Thyroid gland (tissue), 4 donors: ENCODE measurements around the gene DOCK10. TPM values are rescaled to one million over a fixed set of nuclear protein-coding genes. Genes with fewer than 3 reads are reported as not detected.

Source experiments
- DNase-seq, 2 donors: peaks; one replicate each; pipeline ENCODE4 v3.0.0-alpha.2; 2019
- H3K27ac ChIP-seq, 3 donors: fragments of 200-600 bp; sonication (generic); 1 replicate in 2 of 3; 2 replicates in 1 of 3; pipeline ENCODE4 v1.5.1; 2016 to 2019; ENCODE audit warnings: mild to moderate bottlenecking in 1 of 3, moderate library complexity in 1 of 3
- H3K27me3 ChIP-seq: fragments of 200-600 bp; sonication (generic); one replicate; pipeline ENCODE4 v1.5.1; 2019
- H3K36me3 ChIP-seq, 2 donors: fragments of 200-600 bp; sonication (generic); one replicate each; pipeline ENCODE4 v1.5.1; 2016 to 2019
- H3K4me1 ChIP-seq, 2 donors: fragments of 200-600 bp; sonication (generic); one replicate each; pipeline ENCODE4 v1.5.1; 2017 to 2019
- H3K4me3 ChIP-seq, 3 donors: fragments of 200-600 bp; sonication (generic); replicated peaks in 1 of 3; 1 replicate in 2 of 3; 2 replicates in 1 of 3; pipeline ENCODE4 v1.5.1; 2016; ENCODE audit warnings: mild to moderate bottlenecking in 1 of 3
- H3K9me3 ChIP-seq: fragments of 200-600 bp; sonication (generic); one replicate; pipeline ENCODE4 v1.5.1; 2017
- POLR2A ChIP-seq, 2 donors: fragments of 450-650 bp; IDR thresholded peaks; one replicate each; pipeline ENCODE4 v1.6.1; 2017; ENCODE audit warnings: antibody characterized with exemption in 2 of 2, mild to moderate bottlenecking in 2 of 2, moderate library complexity in 1 of 2
- WGBS, 2 donors: methylation state at CpG; one replicate each; pipeline ENCODE4 v1.1.5; 2017; 5-methylcytosine and 5-hydroxymethylcytosine counted together
- intact Hi-C: fragments of 100-400 bp; cut with DNase I; formaldehyde crosslinking; loops from one replicate; pipeline ENCODE4 v1.15.1; 2023
- total RNA-seq, 4 donors: library from RNA; depleted of rRNA; stranded (reverse); fragments of >200 nt; gene quantifications; one replicate each; pipeline ENCODE4 v1.2.3, GENCODE V29; 2016
- TF ChIP-seq, protein P1 (sequence below), 6 experiments: fragments of 200-600 bp in 3 of 6; fragments of 450-650 bp in 3 of 6; sonication (generic) in 3 of 6; IDR thresholded peaks; one replicate each; pipeline ENCODE4 v1.5.1; 2016 to 2019; ENCODE audit warnings: antibody characterized with exemption in 6 of 6, mild to moderate bottlenecking in 2 of 6, inconsistent platforms in 1 of 6, moderate library complexity in 1 of 6

The DOCK10 gene
- total RNA-seq, 4 donors from 2014 or later = 4.6 to 8.9 (median 7.1) TPM

GRCh38 chr2:224796695-224797305, 245.5 kb downstream of the DOCK10 start:
- WGBS, 2 donors = 54 to 56% methylated on average over 8 of the region's 8 CpGs
- no peak for TF ChIP-seq POLR2A (IDR thresholded peaks at IDR 0.05)
- TF ChIP-seq, protein P1, sequence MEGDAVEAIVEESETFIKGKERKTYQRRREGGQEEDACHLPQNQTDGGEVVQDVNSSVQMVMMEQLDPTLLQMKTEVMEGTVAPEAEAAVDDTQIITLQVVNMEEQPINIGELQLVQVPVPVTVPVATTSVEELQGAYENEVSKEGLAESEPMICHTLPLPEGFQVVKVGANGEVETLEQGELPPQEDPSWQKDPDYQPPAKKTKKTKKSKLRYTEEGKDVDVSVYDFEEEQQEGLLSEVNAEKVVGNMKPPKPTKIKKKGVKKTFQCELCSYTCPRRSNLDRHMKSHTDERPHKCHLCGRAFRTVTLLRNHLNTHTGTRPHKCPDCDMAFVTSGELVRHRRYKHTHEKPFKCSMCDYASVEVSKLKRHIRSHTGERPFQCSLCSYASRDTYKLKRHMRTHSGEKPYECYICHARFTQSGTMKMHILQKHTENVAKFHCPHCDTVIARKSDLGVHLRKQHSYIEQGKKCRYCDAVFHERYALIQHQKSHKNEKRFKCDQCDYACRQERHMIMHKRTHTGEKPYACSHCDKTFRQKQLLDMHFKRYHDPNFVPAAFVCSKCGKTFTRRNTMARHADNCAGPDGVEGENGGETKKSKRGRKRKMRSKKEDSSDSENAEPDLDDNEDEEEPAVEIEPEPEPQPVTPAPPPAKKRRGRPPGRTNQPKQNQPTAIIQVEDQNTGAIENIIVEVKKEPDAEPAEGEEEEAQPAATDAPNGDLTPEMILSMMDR (IDR thresholded peaks at IDR 0.05) = no peak
- Histone ChIP-seq H3K4me3 (no peak overlapping the region), H3K9me3 (no peaks in the 10 kb centered on the region), H3K36me3 (no peaks in the 10 kb centered on the region), H3K27ac (no peak overlapping the region), H3K27me3 (no peaks in the 10 kb centered on the region), H3K4me1 (peaks cover 0 to 6% of the 10 kb centered on the region in 2 donors)
- intact Hi-C loops = no loop called here
- no peak for DNase-seq

DNA sequence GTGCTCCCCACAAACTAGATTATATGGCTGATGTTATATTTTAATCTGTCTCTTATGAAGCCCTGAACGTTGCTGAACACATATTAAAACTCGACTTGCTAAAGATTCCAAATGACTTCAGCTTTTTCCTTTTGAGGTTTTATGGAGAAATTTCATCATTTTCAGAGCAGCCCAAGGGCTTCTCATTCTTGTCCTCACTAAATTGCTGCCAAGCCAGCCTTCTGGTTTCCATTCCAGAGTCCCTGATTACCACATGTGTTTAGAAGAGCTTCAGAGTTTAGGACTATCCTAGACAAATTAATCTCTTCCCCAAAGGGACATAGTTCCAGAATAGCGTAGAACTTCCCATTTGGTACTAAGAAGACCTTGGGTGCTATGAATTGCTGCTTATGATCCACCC, 248.3 kb downstream of the DOCK10 start:
- TF ChIP-seq POLR2A (IDR thresholded peaks at IDR 0.05) = no peak
- TF ChIP-seq, protein P1 (IDR thresholded peaks at IDR 0.05) = no peak
- no peak overlapping the region for H3K27ac ChIP-seq
- peaks cover 0 to 6% of the 10 kb centered on the region in 2 donors for H3K4me1 ChIP-seq
- no peak for DNase-seq
- no peak overlapping the region for H3K4me3 ChIP-seq
- no peaks in the 10 kb centered on the region for H3K36me3 ChIP-seq
- no peaks in the 10 kb centered on the region for H3K27me3 ChIP-seq
- WGBS, 2 donors = 68 to 74% methylated on average over 3 of the region's 3 CpGs
- H3K9me3 ChIP-seq = no peaks in the 10 kb centered on the region
- intact Hi-C loops = no loop called here

DNA sequence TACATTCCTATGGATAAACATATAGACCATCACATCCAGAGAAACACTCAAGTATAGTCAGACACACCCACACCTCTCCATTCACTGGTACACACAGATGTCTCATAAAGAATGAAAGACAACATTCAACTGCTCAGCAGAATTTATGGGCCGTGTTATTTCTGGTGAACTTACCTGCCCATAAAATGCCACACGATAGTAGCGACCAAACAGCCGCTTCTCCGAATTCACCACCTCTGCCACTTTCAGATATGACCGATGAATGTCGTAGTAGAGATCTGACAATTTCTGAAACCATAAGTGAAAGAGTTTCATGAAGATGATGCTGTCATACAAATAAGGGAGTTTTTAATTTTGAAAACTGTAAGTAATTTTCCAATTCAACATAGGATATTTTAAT, 255.4 kb downstream of the DOCK10 start:
- Histone ChIP-seq H3K36me3 (no peaks in the 10 kb centered on the region), H3K27ac (no peak overlapping the region), H3K9me3 (no peaks in the 10 kb centered on the region), H3K4me1 (no peaks in the 10 kb centered on the region), H3K27me3 (no peaks in the 10 kb centered on the region), H3K4me3 (no peak overlapping the region)
- DNase-seq = no peak
- intact Hi-C loops = no loop called here
- TF ChIP-seq, protein P1 (IDR thresholded peaks at IDR 0.05) = no peak
- WGBS, 2 donors = 96% methylated on average over 7 of the region's 7 CpGs

GRCh38 chr2:224781400-224781799, 260.9 kb downstream of the DOCK10 start:
- Histone ChIP-seq H3K27me3 (no peaks in the 10 kb centered on the region), H3K4me3 (no peak overlapping the region), H3K36me3 (no peaks in the 10 kb centered on the region), H3K4me1 (no peaks in the 10 kb centered on the region), H3K27ac (no peak overlapping the region), H3K9me3 (no peaks in the 10 kb centered on the region)
- intact Hi-C loops = no loop called here
- TF ChIP-seq POLR2A (IDR thresholded peaks at IDR 0.05) = no peak
- TF ChIP-seq, protein P1 (IDR thresholded peaks at IDR 0.05) = no peak
- DNase-seq = no peak

DNA sequence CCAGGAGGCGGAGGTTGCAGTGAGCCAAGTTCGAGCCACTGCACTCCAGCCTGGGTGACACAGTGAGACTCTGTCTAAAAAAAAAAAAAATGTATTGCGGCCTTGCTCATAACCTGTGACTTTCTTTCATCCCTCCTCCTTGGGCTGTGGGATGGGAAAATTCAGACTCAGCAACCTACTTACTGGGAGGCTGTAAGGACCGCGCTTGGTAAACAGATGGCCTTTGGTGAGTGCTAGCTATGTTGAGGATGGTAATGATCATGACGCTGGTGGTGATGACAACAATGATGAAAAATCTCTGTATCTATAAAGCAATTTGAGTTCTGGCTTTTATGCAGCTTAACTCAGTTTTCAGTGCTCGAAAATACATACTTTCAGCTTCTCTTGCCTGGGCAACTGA, 261.4 kb downstream of the DOCK10 start:
- Histone ChIP-seq H3K36me3 (no peaks in the 10 kb centered on the region), H3K27ac (no peak overlapping the region), H3K4me3 (no peak overlapping the region), H3K9me3 (no peaks in the 10 kb centered on the region), H3K4me1 (peaks cover 0 to 5% of the 10 kb centered on the region in 2 donors), H3K27me3 (no peaks in the 10 kb centered on the region)
- TF ChIP-seq, protein P1 (IDR thresholded peaks at IDR 0.05) = no peak
- no peak for TF ChIP-seq POLR2A (IDR thresholded peaks at IDR 0.05)
- intact Hi-C loops = no loop called here
- no peak for DNase-seq
- 90 to 94% methylated on average over 7 of the region's 7 CpGs for WGBS, 2 donors
